NCI-H1930 (cell line): ENCODE data around the gene MAP2.

Source experiments
- DNase-seq, 2 experiments: peaks; one replicate each; lab custom pipeline; 2025; lab: John Stamatoyannopoulos, UW

The MAP2 gene

GRCh38 chr2:209529579-209529978, 105.7 kb downstream of the MAP2 start:
- no peak for DNase-seq

GRCh38 chr2:209532321-209532720, 108.5 kb downstream of the MAP2 start:
- no peak for DNase-seq

- no peak for DNase-seq
These were observed 109.5 kb downstream of the MAP2 start for GRCh38 chr2:209533391-209533790.

- no peak for DNase-seq
These were observed 110.4 kb downstream of the MAP2 start for GRCh38 chr2:209534228-209534627.

GRCh38 chr2:209536363-209536762, 112.5 kb downstream of the MAP2 start:
- no peak for DNase-seq

- no peak for DNase-seq
These were observed 123.9 kb downstream of the MAP2 start for GRCh38 chr2:209547726-209548125.

- DNase-seq: no peak
These were observed 125.7 kb downstream of the MAP2 start for GRCh38 chr2:209549589-209549988.

- DNase-seq: no peak
These were observed 130.1 kb downstream of the MAP2 start for GRCh38 chr2:209553913-209554312.

GRCh38 chr2:209556354-209556961, 132.6 kb downstream of the MAP2 start:
- DNase-seq: no peak

- no peak for DNase-seq
These were observed 137.1 kb downstream of the MAP2 start for GRCh38 chr2:209560911-209561310.

- no peak for DNase-seq
These were observed 139.6 kb downstream of the MAP2 start for GRCh38 chr2:209563453-209563852.

GRCh38 chr2:209564816-209565215, 141.0 kb downstream of the MAP2 start:
- DNase-seq: no peak

GRCh38 chr2:209565896-209566582, 142.2 kb downstream of the MAP2 start:
- DNase-seq: no peak

- no peak for DNase-seq
These were observed 146.3 kb downstream of the MAP2 start for GRCh38 chr2:209570194-209570593.

- DNase-seq: no peak
These were observed 150.7 kb downstream of the MAP2 start for GRCh38 chr2:209574515-209574914.

- DNase-seq: no peak
These were observed 153.8 kb downstream of the MAP2 start for GRCh38 chr2:209577376-209578357.

- DNase-seq: no peak
These were observed 154.7 kb downstream of the MAP2 start for GRCh38 chr2:209578394-209579001.

GRCh38 chr2:209579230-209579749, 155.4 kb downstream of the MAP2 start:
- DNase-seq: no peak

GRCh38 chr2:209581040-209581439, 157.2 kb downstream of the MAP2 start:
- no peak for DNase-seq

GRCh38 chr2:209582281-209582680, 158.4 kb downstream of the MAP2 start:
- DNase-seq: no peak

- no peak for DNase-seq
These were observed 160.6 kb downstream of the MAP2 start for GRCh38 chr2:209584472-209584871.

GRCh38 chr2:209584915-209585314, 161.1 kb downstream of the MAP2 start:
- DNase-seq: no peak
